HepG2 (cell line): ENCODE results near the gene NR2F6. TPM values are rescaled to one million over a fixed set of nuclear protein-coding genes. Genes with fewer than 3 reads are reported as not detected.
A peak's percentile ranks its signal among the peaks of the same experiment; 100 is the strongest.

Experiments used
- MAFF ChIP-seq: IDR thresholded peaks from 2 replicates; pipeline ENCODE4 v1.6.1; 2011; ENCODE audit warnings: low read depth, low read length, improper control_type of control experiment
- NCOA1 ChIP-seq: sonication (generic); formaldehyde crosslinking; IDR thresholded peaks from 2 replicates; pipeline ENCODE4 v1.9.0; 2021; ENCODE audit warnings: missing genetic modification reagents
- RXRB ChIP-seq: IDR thresholded peaks from 2 replicates; pipeline ENCODE4 v1.6.1; 2016; ENCODE audit warnings: borderline replicate concordance, missing genetic modification reagents, missing compliant biosample characterization
- THAP11 ChIP-seq: IDR thresholded peaks from 2 replicates; pipeline ENCODE4 v1.6.1; 2016; ENCODE audit warnings: missing biosample characterization, missing genetic modification reagents
- ZFP91 ChIP-seq: sonication (generic); formaldehyde crosslinking; IDR thresholded peaks from 2 replicates; pipeline ENCODE4 v1.9.0; 2022; ENCODE audit warnings: missing genetic modification reagents, mild to moderate bottlenecking, borderline replicate concordance
- ZNF142 ChIP-seq: sonication (generic); formaldehyde crosslinking; IDR thresholded peaks from 2 replicates; pipeline ENCODE4 v1.4.0; 2020; ENCODE audit warnings: missing genetic modification reagents
- ZNF234 ChIP-seq: sonication (generic); formaldehyde crosslinking; conservative IDR thresholded peaks from 2 replicates; pipeline ENCODE4 v1.5.1; 2020; ENCODE audit warnings: mild to moderate bottlenecking, missing genetic modification reagents
- ZNF235 ChIP-seq: sonication (generic); formaldehyde crosslinking; IDR thresholded peaks from 2 replicates; pipeline ENCODE4 v1.8.1; 2023; ENCODE audit warnings: mild to moderate bottlenecking, missing genetic modification reagents, borderline replicate concordance
- ZNF318 ChIP-seq: sonication (generic); formaldehyde crosslinking; IDR thresholded peaks from 2 replicates; pipeline ENCODE4 v1.4.0; 2020; ENCODE audit warnings: mild to moderate bottlenecking, missing genetic modification reagents
- ZNF710 ChIP-seq: sonication (generic); formaldehyde crosslinking; IDR thresholded peaks from 2 replicates; pipeline ENCODE4 v1.5.0; 2020; ENCODE audit warnings: mild to moderate bottlenecking, missing genetic modification reagents, borderline replicate concordance
- polyA plus RNA-seq, 8 experiments: library from polyadenylated mRNA; depleted of rRNA in 3 of 8; stranded (reverse) in 7 of 8; unstranded in 1 of 8; fragments of >200 nt; fragmentation: Illumina TruSeq in 4 of 8; extraction: Trizol in 4 of 8; gene quantifications; 2 replicates each; pipeline versions ENCODE4 v1.2.1 to v1.2.3, GENCODE V29; 2011 to 2016; ENCODE audit warnings: low read depth in 4 of 8, missing spikeins in 1 of 8, mixed read lengths in 1 of 8; ENCODE audit not compliant: insufficient read depth in 1 of 8
- total RNA-seq, 5 experiments: library from RNA; depleted of rRNA; stranded (reverse); fragments of >200 nt; fragmentation: Illumina TruSeq; extraction: Trizol; gene quantifications; 2 replicates each; pipeline ENCODE4 v1.2.3, GENCODE V29; 2016; ENCODE audit warnings: low read depth in 1 of 5

The NR2F6 gene
- total and polyA plus RNA-seq, 2 of the 13 experiments (the other 11 are each of a cell fraction or from before 2014, with no cell fraction given), result 30.9 to 72.4 TPM

- TF ChIP-seq ZFP91 (CRISPR knock-in tag), result peak; percentile 76; the same call in 1 of the 2 replicates
- peak; percentile 81; the same call in 1 of the 2 replicates for TF ChIP-seq NCOA1
- peak; percentile 55 for TF ChIP-seq THAP11
- 0 out of 2 replicates have a peak, but pooled peaks have one; percentile 60 for TF ChIP-seq ZNF142 (CRISPR knock-in tag)
- TF ChIP-seq ZNF235 (CRISPR knock-in tag), result peak; percentile 52; the same call in 1 of the 2 replicates
- TF ChIP-seq RXRB, result peak; percentile 51; the same call in 1 of the 2 replicates
- peak; percentile 74 for TF ChIP-seq ZNF710 (CRISPR knock-in tag)
- TF ChIP-seq ZNF234, result no peak
- TF ChIP-seq ZNF318 (CRISPR knock-in tag), result peak; percentile 47; the same call in 1 of the 2 replicates
- TF ChIP-seq MAFF, result no peak
Measured at GRCh38 chr19:17282488-17283125, 36.9 kb upstream of the NR2F6 start (continued).
